GM23338 (cell line): ENCODE results near the gene UCN2. TPM values are rescaled to one million over a fixed set of nuclear protein-coding genes. Genes with fewer than 3 reads are reported as not detected.

ENCODE experiments used
- ATAC-seq: fragments of 200-7000 bp; cut with Tn5 transposase; 3 replicates; pipeline ENCODE4 v1.9.1; 2020
- DNase-seq: peaks from one replicate; pipeline ENCODE4 v3.0.0-alpha.2; 2015; ENCODE audit warnings: low spot score
- H2AFZ ChIP-seq: fragments of 200-600 bp; sonication (generic); 2 replicates; pipeline ENCODE4 v1.8.0; 2016; ENCODE audit warnings: antibody characterized with exemption, mild to moderate bottlenecking, moderate library complexity
- H3F3A ChIP-seq: fragments of 200-600 bp; sonication (generic); replicated peaks from 2 replicates; pipeline ENCODE4 v1.8.0; 2017; ENCODE audit warnings: antibody characterized with exemption, mixed run types, low read depth
- H3K27ac ChIP-seq: fragments of 200-600 bp; sonication (generic); 2 replicates; pipeline ENCODE4 v1.6.1; 2016; ENCODE audit warnings: low read depth
- H3K27me3 ChIP-seq: fragments of 200-600 bp; sonication (generic); 2 replicates; pipeline ENCODE4 v1.8.0; 2016; ENCODE audit warnings: mild to moderate bottlenecking, mixed run types, moderate library complexity; ENCODE audit not compliant: insufficient read depth
- H3K36me3 ChIP-seq: fragments of 200-600 bp; sonication (generic); 2 replicates; pipeline ENCODE4 v1.8.0; 2016; ENCODE audit warnings: mild to moderate bottlenecking; ENCODE audit not compliant: insufficient read depth
- H3K4me1 ChIP-seq: fragments of 200-600 bp; sonication (generic); 2 replicates; pipeline ENCODE4 v1.8.0; 2016; ENCODE audit warnings: mild to moderate bottlenecking, moderate library complexity; ENCODE audit not compliant: insufficient read depth
- H3K4me2 ChIP-seq: fragments of 200-600 bp; sonication (generic); 2 replicates; pipeline ENCODE4 v1.7.1; 2017; ENCODE audit warnings: mixed run types
- H3K4me3 ChIP-seq: fragments of 200-600 bp; sonication (generic); 2 replicates; pipeline ENCODE4 v1.6.1; 2016; ENCODE audit warnings: mixed run types
- H3K79me2 ChIP-seq: fragments of 200-600 bp; sonication (generic); replicated peaks from 2 replicates; pipeline ENCODE4 v1.8.0; 2017; ENCODE audit warnings: mild to moderate bottlenecking; ENCODE audit not compliant: insufficient read depth
- H3K9me2 ChIP-seq: fragments of 200-600 bp; sonication (generic); 2 replicates; pipeline ENCODE4 v1.8.0; 2017; ENCODE audit not compliant: insufficient read depth
- H4K20me1 ChIP-seq: fragments of 200-600 bp; sonication (generic); replicated peaks from 2 replicates; pipeline ENCODE4 v1.8.0; 2017; ENCODE audit warnings: mild to moderate bottlenecking; ENCODE audit not compliant: insufficient read depth
- H3K27ac Mint-ChIP-seq: 2 replicates; pipeline ENCODE4 v1.8.0; 2020; ENCODE audit warnings: inconsistent platforms, mild to moderate bottlenecking, moderate library complexity, mixed read lengths
- H3K27me3 Mint-ChIP-seq: 3 replicates; pipeline ENCODE4 v1.8.0; 2022; ENCODE audit warnings: low read depth, mild to moderate bottlenecking, moderate library complexity, mixed read lengths, inconsistent platforms; ENCODE audit not compliant: insufficient read depth, poor library complexity
- H3K36me3 Mint-ChIP-seq: 3 replicates; pipeline ENCODE4 v1.8.0; 2021; ENCODE audit warnings: low read depth, mild to moderate bottlenecking, inconsistent platforms, moderate library complexity, mixed read lengths
- H3K4me1 Mint-ChIP-seq: 3 replicates; pipeline ENCODE4 v1.8.0; 2020; ENCODE audit warnings: mild to moderate bottlenecking, inconsistent platforms, mixed read lengths
- H3K4me3 Mint-ChIP-seq: 3 replicates; pipeline ENCODE4 v1.8.0; 2021; ENCODE audit warnings: moderate library complexity, mild to moderate bottlenecking, inconsistent platforms, mixed read lengths
- H3K9me3 Mint-ChIP-seq: 3 replicates; pipeline ENCODE4 v1.8.0; 2020; ENCODE audit warnings: moderate library complexity, mild to moderate bottlenecking, inconsistent platforms, mixed read lengths
- CREB1 ChIP-seq: fragments of 250-450 bp; sonication (Bioruptor Pico); IDR thresholded peaks from 2 replicates; pipeline ENCODE4 v1.5.0; 2020; ENCODE audit warnings: low read depth, mild to moderate bottlenecking, moderate library complexity
- EZH2 ChIP-seq: fragments of 200-600 bp; sonication (generic); IDR thresholded peaks from one replicate; pipeline ENCODE4 v1.8.0; 2017; ENCODE audit warnings: antibody characterized with exemption, mild to moderate bottlenecking, low read depth; ENCODE audit not compliant: unreplicated experiment
- EZH2phosphoT487 ChIP-seq: fragments of 200-600 bp; sonication (generic); IDR thresholded peaks from one replicate; pipeline ENCODE4 v1.8.1; 2018; ENCODE audit warnings: antibody characterized with exemption; ENCODE audit not compliant: unreplicated experiment
- JUNB ChIP-seq: IDR thresholded peaks from one replicate; pipeline ENCODE4 v1.6.1; 2016; ENCODE audit warnings: antibody characterized with exemption; ENCODE audit not compliant: unreplicated experiment
- NANOG ChIP-seq: IDR thresholded peaks from 2 replicates; pipeline ENCODE4 v1.6.1; 2016; ENCODE audit warnings: antibody characterized with exemption, borderline replicate concordance
- POLR2AphosphoS5 ChIP-seq: IDR thresholded peaks from 2 replicates; pipeline ENCODE4 v1.6.1; 2016; ENCODE audit warnings: antibody characterized with exemption, low read depth
- STAT1 ChIP-seq: IDR thresholded peaks from one replicate; pipeline ENCODE4 v1.6.1; 2016; ENCODE audit warnings: antibody characterized with exemption; ENCODE audit not compliant: unreplicated experiment
- ZNF114 ChIP-seq: fragments of 250-450 bp; sonication (Bioruptor Pico); IDR thresholded peaks from 2 replicates; pipeline ENCODE4 v1.5.0; 2020; ENCODE audit warnings: mild to moderate bottlenecking, moderate library complexity
- ZNF331 ChIP-seq: fragments of 250-450 bp; sonication (Bioruptor Pico); IDR thresholded peaks from 2 replicates; pipeline ENCODE4 v1.5.0; 2020; ENCODE audit warnings: low read depth, mild to moderate bottlenecking, moderate library complexity
- polyA plus RNA-seq: library from polyadenylated mRNA; unstranded; fragments of >200 nt; fragmentation: Nextera tagmentation; extraction: Ambion mirVana; gene quantifications from 2 replicates; pipeline ENCODE4 v1.2.1, GENCODE V29; 2016
- total RNA-seq: library from RNA; depleted of rRNA; stranded (reverse); fragments of >200 nt; shearing (Covaris generic); gene quantifications from 2 replicates; pipeline ENCODE4 v1.2.3, GENCODE V29; 2014
- TF ChIP-seq, protein P1 (sequence below): IDR thresholded peaks from 2 replicates; pipeline ENCODE4 v1.6.1; 2016; ENCODE audit warnings: antibody characterized with exemption
- TF ChIP-seq, protein P2 (sequence below): IDR thresholded peaks from one replicate; pipeline ENCODE4 v1.6.1; 2018; ENCODE audit warnings: antibody characterized with exemption; ENCODE audit not compliant: unreplicated experiment
- TF ChIP-seq, protein P3 (sequence below), 2 experiments: fragments of 200-600 bp in 1 of 2; sonication (generic) in 1 of 2; conservative IDR thresholded peaks; 2 replicates each; pipeline versions ENCODE4 v1.5.1 to v1.6.1; 2016 to 2017; ENCODE audit warnings: antibody characterized with exemption in 2 of 2, low read depth in 2 of 2, mild to moderate bottlenecking in 2 of 2, moderate library complexity in 1 of 2
- TF ChIP-seq, protein P4 (sequence below): fragments of 250-450 bp; sonication (Bioruptor Pico); IDR thresholded peaks from 2 replicates; pipeline ENCODE4 v1.5.0; 2020; ENCODE audit warnings: mild to moderate bottlenecking, moderate library complexity

The UCN2 gene
- total and polyA plus RNA-seq, 2 experiments from 2014 or later: 0.17 TPM; not detected in 1

DNA sequence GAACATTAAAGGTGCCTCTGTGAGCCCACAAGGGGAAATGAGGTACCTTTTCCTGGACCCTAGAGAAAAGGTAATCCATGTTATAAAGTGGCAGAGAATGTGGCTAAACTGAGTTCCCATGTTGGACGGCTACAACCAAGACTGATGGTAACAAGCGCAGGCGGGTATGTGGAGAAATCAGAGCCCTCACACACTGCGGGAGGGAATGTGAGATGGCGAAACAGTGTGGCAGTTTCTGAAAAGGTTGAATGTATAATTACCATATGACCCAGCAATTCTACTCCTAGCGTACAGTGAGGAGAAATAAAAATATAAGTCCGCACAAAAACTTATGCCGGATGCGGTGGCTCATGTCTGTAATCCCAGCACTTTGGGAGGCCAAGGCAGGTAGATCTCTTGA, 35.5 kb downstream of the UCN2 start:
- no peaks in the 10 kb centered on the region for H3K4me1 Mint-ChIP-seq
- H2AFZ ChIP-seq: no peak overlapping the region
- 0 out of 2 replicates have a peak, but pooled peaks cover 3% of the 10 kb centered on the region for H3K36me3 ChIP-seq
- H3K27ac ChIP-seq: no peak overlapping the region
- H3K4me3 ChIP-seq: no peak overlapping the region
- no peak overlapping the region for H3K4me2 ChIP-seq
- ATAC-seq: no peak
- H3K4me3 Mint-ChIP-seq: no peak overlapping the region
- peaks cover 3% of the 10 kb centered on the region for H3K27me3 Mint-ChIP-seq
- DNase-seq: no peak
- peaks cover 16% of the 10 kb centered on the region for H3K36me3 Mint-ChIP-seq
- no peaks in the 10 kb centered on the region for H4K20me1 ChIP-seq
- 0 out of 2 replicates have a peak, but pooled peaks cover 4% of the 10 kb centered on the region for H3F3A ChIP-seq
- H3K27me3 ChIP-seq: no peaks in the 10 kb centered on the region
- H3K27ac Mint-ChIP-seq: peak overlapping the region; percentile 63; the same call in 1 of the 2 replicates
- no peaks in the 10 kb centered on the region for H3K79me2 ChIP-seq
- H3K4me1 ChIP-seq: no peaks in the 10 kb centered on the region
- no peak for TF ChIP-seq NANOG
- no peak for TF ChIP-seq STAT1
- no peak for TF ChIP-seq EZH2
- TF ChIP-seq, protein P1, sequence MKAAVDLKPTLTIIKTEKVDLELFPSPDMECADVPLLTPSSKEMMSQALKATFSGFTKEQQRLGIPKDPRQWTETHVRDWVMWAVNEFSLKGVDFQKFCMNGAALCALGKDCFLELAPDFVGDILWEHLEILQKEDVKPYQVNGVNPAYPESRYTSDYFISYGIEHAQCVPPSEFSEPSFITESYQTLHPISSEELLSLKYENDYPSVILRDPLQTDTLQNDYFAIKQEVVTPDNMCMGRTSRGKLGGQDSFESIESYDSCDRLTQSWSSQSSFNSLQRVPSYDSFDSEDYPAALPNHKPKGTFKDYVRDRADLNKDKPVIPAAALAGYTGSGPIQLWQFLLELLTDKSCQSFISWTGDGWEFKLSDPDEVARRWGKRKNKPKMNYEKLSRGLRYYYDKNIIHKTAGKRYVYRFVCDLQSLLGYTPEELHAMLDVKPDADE: no peak
- no peak for TF ChIP-seq POLR2AphosphoS5
- TF ChIP-seq CREB1 (CRISPR knock-in tag): no peak
- TF ChIP-seq ZNF114 (CRISPR knock-in tag): no peak
- TF ChIP-seq JUNB: no peak
- TF ChIP-seq EZH2phosphoT487: no peak
- TF ChIP-seq, protein P2, sequence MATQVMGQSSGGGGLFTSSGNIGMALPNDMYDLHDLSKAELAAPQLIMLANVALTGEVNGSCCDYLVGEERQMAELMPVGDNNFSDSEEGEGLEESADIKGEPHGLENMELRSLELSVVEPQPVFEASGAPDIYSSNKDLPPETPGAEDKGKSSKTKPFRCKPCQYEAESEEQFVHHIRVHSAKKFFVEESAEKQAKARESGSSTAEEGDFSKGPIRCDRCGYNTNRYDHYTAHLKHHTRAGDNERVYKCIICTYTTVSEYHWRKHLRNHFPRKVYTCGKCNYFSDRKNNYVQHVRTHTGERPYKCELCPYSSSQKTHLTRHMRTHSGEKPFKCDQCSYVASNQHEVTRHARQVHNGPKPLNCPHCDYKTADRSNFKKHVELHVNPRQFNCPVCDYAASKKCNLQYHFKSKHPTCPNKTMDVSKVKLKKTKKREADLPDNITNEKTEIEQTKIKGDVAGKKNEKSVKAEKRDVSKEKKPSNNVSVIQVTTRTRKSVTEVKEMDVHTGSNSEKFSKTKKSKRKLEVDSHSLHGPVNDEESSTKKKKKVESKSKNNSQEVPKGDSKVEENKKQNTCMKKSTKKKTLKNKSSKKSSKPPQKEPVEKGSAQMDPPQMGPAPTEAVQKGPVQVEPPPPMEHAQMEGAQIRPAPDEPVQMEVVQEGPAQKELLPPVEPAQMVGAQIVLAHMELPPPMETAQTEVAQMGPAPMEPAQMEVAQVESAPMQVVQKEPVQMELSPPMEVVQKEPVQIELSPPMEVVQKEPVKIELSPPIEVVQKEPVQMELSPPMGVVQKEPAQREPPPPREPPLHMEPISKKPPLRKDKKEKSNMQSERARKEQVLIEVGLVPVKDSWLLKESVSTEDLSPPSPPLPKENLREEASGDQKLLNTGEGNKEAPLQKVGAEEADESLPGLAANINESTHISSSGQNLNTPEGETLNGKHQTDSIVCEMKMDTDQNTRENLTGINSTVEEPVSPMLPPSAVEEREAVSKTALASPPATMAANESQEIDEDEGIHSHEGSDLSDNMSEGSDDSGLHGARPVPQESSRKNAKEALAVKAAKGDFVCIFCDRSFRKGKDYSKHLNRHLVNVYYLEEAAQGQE: no peak
- TF ChIP-seq ZNF331 (CRISPR knock-in tag): no peak
- TF ChIP-seq, protein P3, sequence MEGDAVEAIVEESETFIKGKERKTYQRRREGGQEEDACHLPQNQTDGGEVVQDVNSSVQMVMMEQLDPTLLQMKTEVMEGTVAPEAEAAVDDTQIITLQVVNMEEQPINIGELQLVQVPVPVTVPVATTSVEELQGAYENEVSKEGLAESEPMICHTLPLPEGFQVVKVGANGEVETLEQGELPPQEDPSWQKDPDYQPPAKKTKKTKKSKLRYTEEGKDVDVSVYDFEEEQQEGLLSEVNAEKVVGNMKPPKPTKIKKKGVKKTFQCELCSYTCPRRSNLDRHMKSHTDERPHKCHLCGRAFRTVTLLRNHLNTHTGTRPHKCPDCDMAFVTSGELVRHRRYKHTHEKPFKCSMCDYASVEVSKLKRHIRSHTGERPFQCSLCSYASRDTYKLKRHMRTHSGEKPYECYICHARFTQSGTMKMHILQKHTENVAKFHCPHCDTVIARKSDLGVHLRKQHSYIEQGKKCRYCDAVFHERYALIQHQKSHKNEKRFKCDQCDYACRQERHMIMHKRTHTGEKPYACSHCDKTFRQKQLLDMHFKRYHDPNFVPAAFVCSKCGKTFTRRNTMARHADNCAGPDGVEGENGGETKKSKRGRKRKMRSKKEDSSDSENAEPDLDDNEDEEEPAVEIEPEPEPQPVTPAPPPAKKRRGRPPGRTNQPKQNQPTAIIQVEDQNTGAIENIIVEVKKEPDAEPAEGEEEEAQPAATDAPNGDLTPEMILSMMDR (conservative IDR thresholded peaks at IDR 0.05; ENCODE audit: low read depth in 2 of 2): no peak
- TF ChIP-seq, protein P4, sequence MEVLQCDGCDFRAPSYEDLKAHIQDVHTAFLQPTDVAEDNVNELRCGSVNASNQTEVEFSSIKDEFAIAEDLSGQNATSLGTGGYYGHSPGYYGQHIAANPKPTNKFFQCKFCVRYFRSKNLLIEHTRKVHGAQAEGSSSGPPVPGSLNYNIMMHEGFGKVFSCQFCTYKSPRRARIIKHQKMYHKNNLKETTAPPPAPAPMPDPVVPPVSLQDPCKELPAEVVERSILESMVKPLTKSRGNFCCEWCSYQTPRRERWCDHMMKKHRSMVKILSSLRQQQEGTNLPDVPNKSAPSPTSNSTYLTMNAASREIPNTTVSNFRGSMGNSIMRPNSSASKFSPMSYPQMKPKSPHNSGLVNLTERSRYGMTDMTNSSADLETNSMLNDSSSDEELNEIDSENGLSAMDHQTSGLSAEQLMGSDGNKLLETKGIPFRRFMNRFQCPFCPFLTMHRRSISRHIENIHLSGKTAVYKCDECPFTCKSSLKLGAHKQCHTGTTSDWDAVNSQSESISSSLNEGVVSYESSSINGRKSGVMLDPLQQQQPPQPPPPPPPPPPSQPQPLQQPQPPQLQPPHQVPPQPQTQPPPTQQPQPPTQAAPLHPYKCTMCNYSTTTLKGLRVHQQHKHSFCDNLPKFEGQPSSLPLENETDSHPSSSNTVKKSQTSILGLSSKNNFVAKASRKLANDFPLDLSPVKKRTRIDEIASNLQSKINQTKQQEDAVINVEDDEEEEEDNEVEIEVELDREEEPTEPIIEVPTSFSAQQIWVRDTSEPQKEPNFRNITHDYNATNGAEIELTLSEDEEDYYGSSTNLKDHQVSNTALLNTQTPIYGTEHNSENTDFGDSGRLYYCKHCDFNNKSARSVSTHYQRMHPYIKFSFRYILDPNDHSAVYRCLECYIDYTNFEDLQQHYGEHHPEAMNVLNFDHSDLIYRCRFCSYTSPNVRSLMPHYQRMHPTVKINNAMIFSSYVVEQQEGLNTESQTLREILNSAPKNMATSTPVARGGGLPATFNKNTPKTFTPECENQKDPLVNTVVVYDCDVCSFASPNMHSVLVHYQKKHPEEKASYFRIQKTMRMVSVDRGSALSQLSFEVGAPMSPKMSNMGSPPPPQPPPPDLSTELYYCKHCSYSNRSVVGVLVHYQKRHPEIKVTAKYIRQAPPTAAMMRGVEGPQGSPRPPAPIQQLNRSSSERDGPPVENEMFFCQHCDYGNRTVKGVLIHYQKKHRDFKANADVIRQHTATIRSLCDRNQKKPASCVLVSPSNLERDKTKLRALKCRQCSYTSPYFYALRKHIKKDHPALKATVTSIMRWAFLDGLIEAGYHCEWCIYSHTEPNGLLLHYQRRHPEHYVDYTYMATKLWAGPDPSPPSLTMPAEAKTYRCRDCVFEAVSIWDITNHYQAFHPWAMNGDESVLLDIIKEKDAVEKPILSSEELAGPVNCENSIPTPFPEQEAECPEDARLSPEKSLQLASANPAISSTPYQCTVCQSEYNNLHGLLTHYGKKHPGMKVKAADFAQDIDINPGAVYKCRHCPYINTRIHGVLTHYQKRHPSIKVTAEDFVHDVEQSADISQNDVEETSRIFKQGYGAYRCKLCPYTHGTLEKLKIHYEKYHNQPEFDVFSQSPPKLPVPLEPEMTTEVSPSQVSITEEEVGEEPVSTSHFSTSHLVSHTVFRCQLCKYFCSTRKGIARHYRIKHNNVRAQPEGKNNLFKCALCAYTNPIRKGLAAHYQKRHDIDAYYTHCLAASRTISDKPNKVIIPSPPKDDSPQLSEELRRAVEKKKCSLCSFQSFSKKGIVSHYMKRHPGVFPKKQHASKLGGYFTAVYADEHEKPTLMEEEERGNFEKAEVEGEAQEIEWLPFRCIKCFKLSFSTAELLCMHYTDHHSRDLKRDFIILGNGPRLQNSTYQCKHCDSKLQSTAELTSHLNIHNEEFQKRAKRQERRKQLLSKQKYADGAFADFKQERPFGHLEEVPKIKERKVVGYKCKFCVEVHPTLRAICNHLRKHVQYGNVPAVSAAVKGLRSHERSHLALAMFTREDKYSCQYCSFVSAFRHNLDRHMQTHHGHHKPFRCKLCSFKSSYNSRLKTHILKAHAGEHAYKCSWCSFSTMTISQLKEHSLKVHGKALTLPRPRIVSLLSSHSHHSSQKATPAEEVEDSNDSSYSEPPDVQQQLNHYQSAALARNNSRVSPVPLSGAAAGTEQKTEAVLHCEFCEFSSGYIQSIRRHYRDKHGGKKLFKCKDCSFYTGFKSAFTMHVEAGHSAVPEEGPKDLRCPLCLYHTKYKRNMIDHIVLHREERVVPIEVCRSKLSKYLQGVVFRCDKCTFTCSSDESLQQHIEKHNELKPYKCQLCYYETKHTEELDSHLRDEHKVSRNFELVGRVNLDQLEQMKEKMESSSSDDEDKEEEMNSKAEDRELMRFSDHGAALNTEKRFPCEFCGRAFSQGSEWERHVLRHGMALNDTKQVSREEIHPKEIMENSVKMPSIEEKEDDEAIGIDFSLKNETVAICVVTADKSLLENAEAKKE (CRISPR knock-in tag): no peak
- no peaks in the 10 kb centered on the region for H3K9me2 ChIP-seq
- no peaks in the 10 kb centered on the region for H3K9me3 Mint-ChIP-seq
